GM12878 (cell line): Measurements from ENCODE around the gene AFAP1. TPM values are rescaled to one million over a fixed set of nuclear protein-coding genes. Genes with fewer than 3 reads are reported as not detected.

Experiments
- ATAC-seq: fragments of 200-7000 bp; cut with Tn5 transposase; 3 replicates; pipeline ENCODE4 v1.9.1; 2020; ENCODE audit warnings: mild to moderate bottlenecking, moderate library complexity
- BruUV-seq: library from RNA; stranded (reverse); fragments of 400-500 nt; replicated peaks from 2 replicates; lab custom pipeline; 2021; lab: Mats Ljungman, UMichigan
- CTCF ChIA-PET: fragments of 300-600 bp; sonication (Branson Sonifier 250); formaldehyde crosslinking; extraction: SDS; loops from one replicate; lab custom pipeline; 2021; ENCODE audit warnings: inconsistent platforms; lab: Yijun Ruan, JAX
- POLR2A ChIA-PET: fragments of 350-600 bp; formaldehyde crosslinking; extraction: SDS; loops from one replicate; lab custom pipeline; 2021; ENCODE audit warnings: inconsistent platforms; lab: Charles Lee
- RAD21 ChIA-PET: fragments of 300-600 bp; sonication (Branson Sonifier 250); formaldehyde crosslinking; loops from one replicate; lab custom pipeline; 2023; ENCODE audit warnings: antibody characterized with exemption; ENCODE audit not compliant: unreplicated experiment; lab: Charles Lee
- SMC1A ChIA-PET: fragments of 300-600 bp; sonication (Branson Sonifier 250); formaldehyde crosslinking; loops from one replicate; lab custom pipeline; 2023; ENCODE audit not compliant: unreplicated experiment, uncharacterized antibody; lab: Charles Lee
- DNase-seq: peaks from one replicate; pipeline ENCODE4 v3.0.0-alpha.2; 2011; ENCODE audit warnings: low read depth, low spot score
- FAIRE-seq: peaks from 3 replicates; lab custom pipeline; 2011; peaks lifted over from hg19 to GRCh38; lab: Jason Lieb, UNC
- H2AFZ ChIP-seq: 2 replicates; pipeline ENCODE4 v1.6.0; 2011; ENCODE audit warnings: low read depth, low read length, control low read depth; ENCODE audit not compliant: control insufficient read depth
- H3K27ac ChIP-seq: 2 replicates; pipeline ENCODE4 v1.5.1; 2011; ENCODE audit warnings: control low read depth; ENCODE audit not compliant: control insufficient read depth, insufficient read depth
- H3K27me3 ChIP-seq, 2 experiments: replicated peaks in 1 of 2; 2 replicates each; pipeline versions ENCODE4 v1.6.0 to v1.6.1; 2011; ENCODE audit warnings: low read length in 1 of 2; ENCODE audit not compliant: control insufficient read depth in 2 of 2, insufficient read depth in 2 of 2
- H3K36me3 ChIP-seq, 2 experiments: 2 replicates each; pipeline ENCODE4 v1.5.1; 2011; ENCODE audit warnings: low read length in 1 of 2; ENCODE audit not compliant: control insufficient read depth in 2 of 2, insufficient read depth in 2 of 2
- H3K4me1 ChIP-seq: 2 replicates; pipeline ENCODE4 v1.6.1; 2011; ENCODE audit warnings: mild to moderate bottlenecking, low read length, moderate library complexity, mixed read lengths; ENCODE audit not compliant: control insufficient read depth, insufficient read depth
- H3K4me2 ChIP-seq: 2 replicates; pipeline ENCODE4 v1.6.0; 2011; ENCODE audit warnings: control low read depth; ENCODE audit not compliant: control insufficient read depth, insufficient read depth
- H3K4me3 ChIP-seq: fragments of 200-600 bp; sonication (generic); 2 replicates; pipeline ENCODE4 v1.5.1; 2016
- H3K79me2 ChIP-seq: 2 replicates; pipeline ENCODE4 v1.6.0; 2011; ENCODE audit warnings: low read length; ENCODE audit not compliant: control insufficient read depth, insufficient read depth
- H3K9ac ChIP-seq: 2 replicates; pipeline ENCODE4 v1.8.0; 2011; ENCODE audit warnings: low read length, control low read depth, mixed read lengths; ENCODE audit not compliant: control insufficient read depth, insufficient read depth
- H3K9me3 ChIP-seq: replicated peaks from 3 replicates; pipeline ENCODE4 v1.5.1; 2011; ENCODE audit warnings: mild to moderate bottlenecking, low read length; ENCODE audit not compliant: control insufficient read depth, insufficient read depth
- H4K20me1 ChIP-seq: 2 replicates; pipeline ENCODE4 v1.6.0; 2011; ENCODE audit not compliant: control insufficient read depth, insufficient read depth
- BACH1 ChIP-seq: fragments of 450-650 bp; IDR thresholded peaks from 2 replicates; pipeline ENCODE4 v1.6.1; 2017; ENCODE audit warnings: mild to moderate bottlenecking, borderline replicate concordance
- CBX5 ChIP-seq: sonication (generic); IDR thresholded peaks from 2 replicates; pipeline ENCODE4 v1.6.1; 2016; ENCODE audit warnings: low read depth, moderate library complexity, mild to moderate bottlenecking, inconsistent platforms
- CREB1 ChIP-seq: IDR thresholded peaks from 2 replicates; pipeline ENCODE4 v1.6.1; 2012; ENCODE audit warnings: low read depth, mild to moderate bottlenecking, inconsistent platforms
- HDAC6 ChIP-seq: fragments of 200-600 bp; sonication (generic); IDR thresholded peaks from one replicate; pipeline ENCODE4 v1.8.0; 2017; ENCODE audit warnings: antibody characterized with exemption; ENCODE audit not compliant: unreplicated experiment
- MEF2A ChIP-seq: IDR thresholded peaks from 2 replicates; pipeline ENCODE4 v1.6.1; 2011; ENCODE audit warnings: low read depth, mild to moderate bottlenecking, low read length, moderate library complexity; ENCODE audit not compliant: insufficient read depth
- NR2C1 ChIP-seq: fragments of 450-650 bp; IDR thresholded peaks from 2 replicates; pipeline ENCODE4 v1.6.1; 2017; ENCODE audit warnings: antibody characterized with exemption, mild to moderate bottlenecking, moderate library complexity
- RAD51 ChIP-seq: fragments of 450-650 bp; IDR thresholded peaks from 2 replicates; pipeline ENCODE4 v1.6.1; 2016; ENCODE audit warnings: moderate library complexity, mild to moderate bottlenecking, inconsistent platforms
- RCOR1 ChIP-seq: conservative IDR thresholded peaks from 2 replicates; pipeline ENCODE4 v1.6.1; 2012; ENCODE audit warnings: low read depth, low read length, improper control_type of control experiment
- RELA ChIP-seq: fragments of 450-650 bp; IDR thresholded peaks from 2 replicates; pipeline ENCODE4 v1.8.0; 2014; ENCODE audit warnings: borderline replicate concordance; ENCODE audit not compliant: partially characterized antibody
- SMC3 ChIP-seq: IDR thresholded peaks from 2 replicates; pipeline ENCODE4 v1.6.1; 2011; ENCODE audit warnings: low read length, improper control_type of control experiment, borderline replicate concordance
- SUZ12 ChIP-seq: fragments of 200-600 bp; sonication (generic); IDR thresholded peaks from one replicate; pipeline ENCODE4 v1.6.1; 2018; ENCODE audit warnings: antibody characterized with exemption, mild to moderate bottlenecking; ENCODE audit not compliant: unreplicated experiment
- TCF7 ChIP-seq: IDR thresholded peaks from 2 replicates; pipeline ENCODE4 v1.6.1; 2014; ENCODE audit warnings: antibody characterized with exemption, borderline replicate concordance
- YY1 ChIP-seq: IDR thresholded peaks from 2 replicates; pipeline ENCODE4 v1.6.1; 2011; ENCODE audit warnings: low read depth, mild to moderate bottlenecking, low read length
- ZNF384 ChIP-seq: IDR thresholded peaks from 2 replicates; pipeline ENCODE4 v1.6.1; 2012; ENCODE audit warnings: low read depth, mild to moderate bottlenecking, low read length, improper control_type of control experiment, borderline replicate concordance
- WGBS: methylation state at CpG from one replicate; pipeline ENCODE4 v1.1.6; 2016; ENCODE audit warnings: low lambda C conversion rate; ENCODE audit not compliant: insufficient replicate concordance, insufficient coverage; ENCODE audit errors: missing lambda C conversion rate; 5-methylcytosine and 5-hydroxymethylcytosine counted together
- in situ Hi-C: fragments of 300-500 bp; cut with MboI; formaldehyde crosslinking; loops from 9 replicates; pipeline ENCODE4 v1.14.3; 2018; ENCODE audit warnings: mixed read lengths
- intact Hi-C: fragments of 100-400 bp; cut with micrococcal nuclease; formaldehyde crosslinking; loops from one replicate; pipeline ENCODE4 v1.14.2; 2022; ENCODE audit not compliant: unreplicated experiment
- polyA plus RNA-seq, 11 experiments: library from polyadenylated mRNA; depleted of rRNA in 4 of 11; unstranded in 6 of 11; stranded (reverse) in 5 of 11; fragments of >200 nt; fragmentation: Nextera tagmentation in 4 of 11; fragmentation: Illumina TruSeq in 1 of 11; extraction: Ambion mirVana in 4 of 11; extraction: Trizol in 1 of 11; gene quantifications; 1 replicate in 1 of 11; 2 replicates in 10 of 11; pipeline versions ENCODE4 v1.2.1 to v1.2.3, GENCODE V29; 2011 to 2016; ENCODE audit warnings: inconsistent platforms in 2 of 11, missing spikeins in 2 of 11, low read depth in 1 of 11
- total RNA-seq, 4 experiments: library from RNA; depleted of rRNA in 3 of 4; stranded (reverse); fragments of >200 nt in 3 of 4; fragmentation: Illumina TruSeq in 1 of 4; extraction: Trizol in 1 of 4; gene quantifications; 2 replicates each; pipeline versions ENCODE4 v1.2.1 to v1.2.3, GENCODE V29; 2013 to 2021
- TF ChIP-seq, protein P1 (sequence below): IDR thresholded peaks from 2 replicates; pipeline ENCODE4 v1.6.1; 2011; ENCODE audit warnings: borderline replicate concordance, low read depth, mild to moderate bottlenecking, moderate library complexity, low read length; ENCODE audit not compliant: insufficient read depth, poor library complexity, severe bottlenecking
- TF ChIP-seq, protein P2 (sequence below): fragments of 450-650 bp; IDR thresholded peaks from 2 replicates; pipeline ENCODE4 v1.6.1; 2017; ENCODE audit warnings: mild to moderate bottlenecking
- TF ChIP-seq, protein P3 (sequence below): fragments of 450-650 bp; formaldehyde crosslinking; IDR thresholded peaks from 2 replicates; pipeline ENCODE4 v1.5.0; 2022; ENCODE audit warnings: mild to moderate bottlenecking, missing genetic modification characterization

The AFAP1 gene
- total and polyA plus RNA-seq, 10 of the 15 experiments (the other 5 are each of a cell fraction or from before 2014, with no cell fraction given), result 0.02 to 0.23 (median 0.09) TPM; not detected in 1

DNA sequence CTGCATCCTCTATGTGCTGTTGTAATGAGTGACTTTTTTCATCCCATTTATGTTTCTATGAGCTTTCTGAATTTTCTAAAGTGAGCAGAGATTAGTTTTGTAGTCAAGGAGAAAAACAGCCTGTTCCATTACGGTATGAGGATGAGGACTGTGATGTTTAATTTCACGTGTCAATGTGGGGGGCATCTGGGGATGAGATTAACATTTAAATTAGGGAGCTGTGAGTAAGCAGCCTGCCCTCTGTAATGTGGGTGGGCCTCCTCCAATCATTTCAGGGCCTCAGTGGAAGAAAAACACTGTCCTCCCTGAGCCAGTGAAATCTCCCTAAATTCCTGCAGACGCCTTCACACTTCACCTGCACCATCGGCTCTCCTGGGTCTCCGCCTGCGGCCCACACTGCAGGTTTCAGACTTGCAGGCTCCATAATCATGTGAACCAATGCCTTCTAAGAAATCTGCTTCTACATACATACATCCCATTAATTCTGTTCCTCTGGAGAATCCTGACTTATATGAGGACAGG is 121.7 kb downstream of the AFAP1 start (continued):
- TF ChIP-seq, protein P1, sequence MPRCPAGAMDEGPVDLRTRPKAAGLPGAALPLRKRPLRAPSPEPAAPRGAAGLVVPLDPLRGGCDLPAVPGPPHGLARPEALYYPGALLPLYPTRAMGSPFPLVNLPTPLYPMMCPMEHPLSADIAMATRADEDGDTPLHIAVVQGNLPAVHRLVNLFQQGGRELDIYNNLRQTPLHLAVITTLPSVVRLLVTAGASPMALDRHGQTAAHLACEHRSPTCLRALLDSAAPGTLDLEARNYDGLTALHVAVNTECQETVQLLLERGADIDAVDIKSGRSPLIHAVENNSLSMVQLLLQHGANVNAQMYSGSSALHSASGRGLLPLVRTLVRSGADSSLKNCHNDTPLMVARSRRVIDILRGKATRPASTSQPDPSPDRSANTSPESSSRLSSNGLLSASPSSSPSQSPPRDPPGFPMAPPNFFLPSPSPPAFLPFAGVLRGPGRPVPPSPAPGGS, result no peak
- no peak for TF ChIP-seq TCF7
- TF ChIP-seq RELA, result no peak
- TF ChIP-seq CBX5, result no peak
- TF ChIP-seq MEF2A, result no peak
- TF ChIP-seq RCOR1, result no peak
- TF ChIP-seq, protein P2, sequence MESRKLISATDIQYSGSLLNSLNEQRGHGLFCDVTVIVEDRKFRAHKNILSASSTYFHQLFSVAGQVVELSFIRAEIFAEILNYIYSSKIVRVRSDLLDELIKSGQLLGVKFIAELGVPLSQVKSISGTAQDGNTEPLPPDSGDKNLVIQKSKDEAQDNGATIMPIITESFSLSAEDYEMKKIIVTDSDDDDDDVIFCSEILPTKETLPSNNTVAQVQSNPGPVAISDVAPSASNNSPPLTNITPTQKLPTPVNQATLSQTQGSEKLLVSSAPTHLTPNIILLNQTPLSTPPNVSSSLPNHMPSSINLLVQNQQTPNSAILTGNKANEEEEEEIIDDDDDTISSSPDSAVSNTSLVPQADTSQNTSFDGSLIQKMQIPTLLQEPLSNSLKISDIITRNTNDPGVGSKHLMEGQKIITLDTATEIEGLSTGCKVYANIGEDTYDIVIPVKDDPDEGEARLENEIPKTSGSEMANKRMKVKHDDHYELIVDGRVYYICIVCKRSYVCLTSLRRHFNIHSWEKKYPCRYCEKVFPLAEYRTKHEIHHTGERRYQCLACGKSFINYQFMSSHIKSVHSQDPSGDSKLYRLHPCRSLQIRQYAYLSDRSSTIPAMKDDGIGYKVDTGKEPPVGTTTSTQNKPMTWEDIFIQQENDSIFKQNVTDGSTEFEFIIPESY, result no peak

DNA sequence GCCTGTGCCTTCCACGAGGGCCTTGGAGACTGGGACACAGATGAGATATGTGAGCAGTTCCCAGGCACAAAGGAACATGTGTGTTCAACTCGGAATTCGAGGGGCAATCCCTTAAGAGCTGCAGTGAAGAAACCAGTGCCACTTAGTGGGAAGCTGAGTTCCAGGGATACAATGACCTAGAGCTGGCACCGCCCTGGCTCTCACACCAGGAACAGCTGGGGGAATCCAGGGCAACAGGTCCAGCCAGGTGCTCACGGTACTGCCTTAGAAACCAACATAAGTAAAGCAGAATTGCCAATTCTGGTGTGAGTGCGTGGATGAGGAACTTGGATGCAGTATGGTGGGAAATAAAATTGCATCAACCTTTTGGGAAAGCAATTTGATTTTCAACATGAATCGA is 122.9 kb downstream of the AFAP1 start:
- in situ Hi-C loops (no loop called here), intact Hi-C loops (no loop called here)
- FAIRE-seq (no peak), DNase-seq (no peak), ATAC-seq (no peak)
- Histone ChIP-seq H3K79me2 (no peaks in the 10 kb centered on the region), H3K36me3 (no peaks in the 10 kb centered on the region), H3K4me1 (no peaks in the 10 kb centered on the region), H4K20me1 (no peaks in the 10 kb centered on the region), H3K4me2 (no peak overlapping the region), H3K9ac (no peak overlapping the region), H3K27ac (no peak overlapping the region), H3K27me3 (peaks cover 0 to 2% of the 10 kb centered on the region in 2 experiments; a peak in 3 of 4 replicates), H3K9me3 (no peaks in the 10 kb centered on the region), H2AFZ (no peak overlapping the region), H3K4me3 (no peak overlapping the region)
- RAD21 ChIA-PET, result no interaction called here
- POLR2A ChIA-PET, result no interaction called here
- CTCF ChIA-PET, result interaction anchor here (1.0 kb wide), 1 partner anchor 12 kb away, joined by 5 read pairs; no protein-coding TSS in a partner anchor
- no TSS peak for BruUV-seq
- SMC1A ChIA-PET, result no interaction called here
- WGBS, result 26% methylated on average over 7 of the region's 7 CpGs
- TF ChIP-seq RAD51 (no peak), HDAC6 (no peak), CREB1 (no peak), BACH1 (no peak), TCF7 (no peak), SMC3 (no peak), YY1 (no peak), ZNF384 (no peak), NR2C1 (no peak), SUZ12 (no peak)
- TF ChIP-seq, protein P3, sequence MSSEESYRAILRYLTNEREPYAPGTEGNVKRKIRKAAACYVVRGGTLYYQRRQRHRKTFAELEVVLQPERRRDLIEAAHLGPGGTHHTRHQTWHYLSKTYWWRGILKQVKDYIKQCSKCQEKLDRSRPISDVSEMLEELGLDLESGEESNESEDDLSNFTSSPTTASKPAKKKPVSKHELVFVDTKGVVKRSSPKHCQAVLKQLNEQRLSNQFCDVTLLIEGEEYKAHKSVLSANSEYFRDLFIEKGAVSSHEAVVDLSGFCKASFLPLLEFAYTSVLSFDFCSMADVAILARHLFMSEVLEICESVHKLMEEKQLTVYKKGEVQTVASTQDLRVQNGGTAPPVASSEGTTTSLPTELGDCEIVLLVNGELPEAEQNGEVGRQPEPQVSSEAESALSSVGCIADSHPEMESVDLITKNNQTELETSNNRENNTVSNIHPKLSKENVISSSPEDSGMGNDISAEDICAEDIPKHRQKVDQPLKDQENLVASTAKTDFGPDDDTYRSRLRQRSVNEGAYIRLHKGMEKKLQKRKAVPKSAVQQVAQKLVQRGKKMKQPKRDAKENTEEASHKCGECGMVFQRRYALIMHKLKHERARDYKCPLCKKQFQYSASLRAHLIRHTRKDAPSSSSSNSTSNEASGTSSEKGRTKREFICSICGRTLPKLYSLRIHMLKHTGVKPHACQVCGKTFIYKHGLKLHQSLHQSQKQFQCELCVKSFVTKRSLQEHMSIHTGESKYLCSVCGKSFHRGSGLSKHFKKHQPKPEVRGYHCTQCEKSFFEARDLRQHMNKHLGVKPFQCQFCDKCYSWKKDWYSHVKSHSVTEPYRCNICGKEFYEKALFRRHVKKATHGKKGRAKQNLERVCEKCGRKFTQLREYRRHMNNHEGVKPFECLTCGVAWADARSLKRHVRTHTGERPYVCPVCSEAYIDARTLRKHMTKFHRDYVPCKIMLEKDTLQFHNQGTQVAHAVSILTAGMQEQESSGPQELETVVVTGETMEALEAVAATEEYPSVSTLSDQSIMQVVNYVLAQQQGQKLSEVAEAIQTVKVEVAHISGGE (CRISPR knock-in tag), result no peak
